HG03103 (cell line): Measurements from ENCODE around the gene IRF1.

Experiments used
- ATAC-seq: cut with Tn5 transposase; IDR thresholded peaks from one replicate; pipeline ENCODE4 v1.9.1; 2021; ENCODE audit warnings: low read depth; ENCODE audit not compliant: unreplicated experiment

The IRF1 gene

GRCh38 chr5:132475987-132476875, 14.3 kb downstream of the IRF1 start:
- no peak for ATAC-seq

GRCh38 chr5:132475497-132475882, 15.1 kb downstream of the IRF1 start:
- no peak for ATAC-seq

GRCh38 chr5:132474881-132475496, 15.6 kb downstream of the IRF1 start:
- ATAC-seq = no peak

- ATAC-seq = no peak
These were observed 16.3 kb downstream of the IRF1 start for GRCh38 chr5:132474131-132474723.

GRCh38 chr5:132473668-132474067, 16.9 kb downstream of the IRF1 start:
- no peak for ATAC-seq

GRCh38 chr5:132473019-132473531, 17.5 kb downstream of the IRF1 start:
- ATAC-seq = peak; percentile 86

- ATAC-seq = no peak
These were observed 18.1 kb downstream of the IRF1 start for GRCh38 chr5:132472431-132472830.

GRCh38 chr5:132471944-132472343, 18.6 kb downstream of the IRF1 start:
- no peak for ATAC-seq

- no peak for ATAC-seq
These were observed 19.2 kb downstream of the IRF1 start for GRCh38 chr5:132471151-132471907.

GRCh38 chr5:132470596-132470995, 20.0 kb downstream of the IRF1 start:
- no peak for ATAC-seq

GRCh38 chr5:132470010-132470392, 20.6 kb downstream of the IRF1 start:
- ATAC-seq = no peak

GRCh38 chr5:132469380-132470009, 21.1 kb downstream of the IRF1 start:
- no peak for ATAC-seq

- ATAC-seq = no peak
These were observed 21.8 kb downstream of the IRF1 start for GRCh38 chr5:132468656-132469379.

GRCh38 chr5:132467287-132467984, 23.1 kb downstream of the IRF1 start:
- peak; percentile 33 for ATAC-seq

- ATAC-seq = peak; percentile 53
These were observed 23.9 kb downstream of the IRF1 start for GRCh38 chr5:132466433-132467286.

- no peak for ATAC-seq
These were observed 25.4 kb downstream of the IRF1 start for GRCh38 chr5:132465059-132465707.

GRCh38 chr5:132464156-132464939, 26.2 kb downstream of the IRF1 start:
- ATAC-seq = no peak
